IMR-90 (cell line): ENCODE results near the gene DOCK4. TPM values are rescaled to one million over a fixed set of nuclear protein-coding genes. Genes with fewer than 3 reads are reported as not detected.

Experiments
- ATAC-seq: fragments of 200-7000 bp; cut with Tn5 transposase; 2 replicates; pipeline ENCODE4 v1.9.1; 2020; ENCODE audit warnings: low read depth, mild to moderate bottlenecking, moderate library complexity
- BruUV-seq: library from RNA; stranded (reverse); fragments of 400-500 nt; replicated peaks from 2 replicates; lab custom pipeline; 2021; lab: Mats Ljungman, UMichigan
- CTCF ChIA-PET: fragments of 300-600 bp; formaldehyde crosslinking; extraction: SDS; loops from one replicate; lab custom pipeline; 2021; ENCODE audit warnings: antibody characterized with exemption; lab: Yijun Ruan, JAX
- POLR2A ChIA-PET: fragments of 300-600 bp; sonication (Branson Sonifier 250); formaldehyde crosslinking; loops from one replicate; lab custom pipeline; 2022; ENCODE audit warnings: antibody characterized with exemption; ENCODE audit not compliant: unreplicated experiment; lab: Charles Lee
- DNase-seq: peaks from one replicate; pipeline ENCODE4 v3.0.0; 2013
- H2AFZ ChIP-seq: replicated peaks from 2 replicates; pipeline ENCODE3; 2013; ENCODE audit warnings: low read length, mild to moderate bottlenecking; ENCODE audit not compliant: poor library complexity
- H2AK5ac ChIP-seq: 2 replicates; pipeline ENCODE4 v1.6.1; 2013; ENCODE audit warnings: low read depth, low read length, inconsistent platforms
- H2AK9ac ChIP-seq: replicated peaks from 2 replicates; pipeline ENCODE3; 2013; ENCODE audit warnings: mild to moderate bottlenecking, low read depth, low read length, moderate library complexity; ENCODE audit not compliant: poor library complexity
- H2BK120ac ChIP-seq: 2 replicates; pipeline ENCODE4 v1.6.1; 2013; ENCODE audit warnings: low read depth, low read length, inconsistent platforms
- H2BK15ac ChIP-seq: 3 replicates; pipeline ENCODE4 v1.6.1; 2013; ENCODE audit warnings: low read depth, low read length, inconsistent platforms
- H2BK20ac ChIP-seq: 2 replicates; pipeline ENCODE4 v1.6.1; 2013; ENCODE audit warnings: low read depth, mild to moderate bottlenecking, inconsistent platforms, low read length, moderate library complexity
- H2BK5ac ChIP-seq: 2 replicates; pipeline ENCODE4 v1.6.1; 2013; ENCODE audit warnings: mild to moderate bottlenecking, low read depth, low read length, inconsistent platforms; ENCODE audit not compliant: poor library complexity, severe bottlenecking
- H3K14ac ChIP-seq: replicated peaks from 2 replicates; pipeline ENCODE4 v1.6.1; 2013; ENCODE audit warnings: low read depth, low read length, inconsistent platforms
- H3K18ac ChIP-seq: 2 replicates; pipeline ENCODE4 v1.6.1; 2013; ENCODE audit warnings: low read depth, low read length, control low read depth
- H3K23ac ChIP-seq: 2 replicates; pipeline ENCODE4 v1.6.1; 2013; ENCODE audit warnings: low read depth, low read length, inconsistent platforms
- H3K27ac ChIP-seq: 2 replicates; pipeline ENCODE4 v1.5.1; 2013; ENCODE audit warnings: mild to moderate bottlenecking, control low read depth, low read length; ENCODE audit not compliant: insufficient read depth
- H3K27me3 ChIP-seq: 2 replicates; pipeline ENCODE4 v1.6.1; 2013; ENCODE audit warnings: low read length; ENCODE audit not compliant: control insufficient read depth, insufficient read depth
- H3K36me3 ChIP-seq: 2 replicates; pipeline ENCODE4 v1.6.1; 2013; ENCODE audit warnings: low read length, mixed read lengths; ENCODE audit not compliant: control insufficient read depth, insufficient read depth
- H3K4ac ChIP-seq: 2 replicates; pipeline ENCODE4 v1.6.1; 2013; ENCODE audit warnings: low read depth, low read length, inconsistent platforms
- H3K4me1 ChIP-seq: 2 replicates; pipeline ENCODE4 v1.6.1; 2013; ENCODE audit warnings: low read length, mixed read lengths; ENCODE audit not compliant: control insufficient read depth, insufficient read depth
- H3K4me2 ChIP-seq: 2 replicates; pipeline ENCODE4 v1.6.1; 2013; ENCODE audit warnings: low read depth, mild to moderate bottlenecking, control low read depth, low read length, moderate library complexity
- H3K4me3 ChIP-seq: 2 replicates; pipeline ENCODE4 v1.5.1; 2013; ENCODE audit warnings: low read depth, mild to moderate bottlenecking, control low read depth, low read length, moderate library complexity; ENCODE audit not compliant: insufficient read depth
- H3K56ac ChIP-seq: 2 replicates; pipeline ENCODE4 v1.6.1; 2013; ENCODE audit warnings: low read length, inconsistent platforms; ENCODE audit not compliant: insufficient read depth; ENCODE audit errors: extremely low read depth
- H3K79me1 ChIP-seq, 2 experiments: 2 replicates each; pipeline ENCODE4 v1.6.1; 2013; ENCODE audit warnings: low read length in 2 of 2, inconsistent platforms in 1 of 2, low read depth in 1 of 2
- H3K9ac ChIP-seq: 2 replicates; pipeline ENCODE4 v1.6.1; 2013; ENCODE audit warnings: low read depth, low read length, control low read depth
- H3K9me1 ChIP-seq: 2 replicates; pipeline ENCODE4 v1.6.1; 2013; ENCODE audit warnings: low read length, inconsistent platforms; ENCODE audit not compliant: insufficient read depth
- H3K9me3 ChIP-seq: 2 replicates; pipeline ENCODE4 v1.6.1; 2013; ENCODE audit warnings: low read length; ENCODE audit not compliant: control insufficient read depth, insufficient read depth
- H4K20me1 ChIP-seq: 2 replicates; pipeline ENCODE4 v1.6.1; 2013; ENCODE audit warnings: low read length, inconsistent platforms; ENCODE audit not compliant: insufficient read depth
- H4K5ac ChIP-seq: 2 replicates; pipeline ENCODE4 v1.6.1; 2013; ENCODE audit warnings: mild to moderate bottlenecking, low read depth, low read length, control low read depth
- H4K8ac ChIP-seq, 2 experiments: 2 replicates each; pipeline ENCODE4 v1.6.1; 2013; ENCODE audit warnings: low read depth in 2 of 2, low read length in 2 of 2, control low read depth in 1 of 2, inconsistent platforms in 1 of 2
- H4K91ac ChIP-seq: 2 replicates; pipeline ENCODE4 v1.6.1; 2013; ENCODE audit warnings: low read depth, low read length, inconsistent platforms; ENCODE audit not compliant: insufficient read depth
- BHLHE40 ChIP-seq: fragments of 150-350 bp; IDR thresholded peaks from 2 replicates; pipeline ENCODE4 v1.6.1; 2016; ENCODE audit warnings: mild to moderate bottlenecking, low read depth, low read length
- CEBPB ChIP-seq: IDR thresholded peaks from 2 replicates; pipeline ENCODE4 v1.6.1; 2012; ENCODE audit warnings: low read depth, low read length, improper control_type of control experiment
- CHD1 ChIP-seq: IDR thresholded peaks from 2 replicates; pipeline ENCODE4 v1.6.1; 2012; ENCODE audit warnings: low read depth, low read length, improper control_type of control experiment
- CTCF ChIP-seq: conservative IDR thresholded peaks from 2 replicates; pipeline ENCODE4 v1.5.1; 2012; ENCODE audit warnings: mild to moderate bottlenecking, low read depth, low read length, improper control_type of control experiment
- ELK1 ChIP-seq: fragments of 150-350 bp; IDR thresholded peaks from 2 replicates; pipeline ENCODE4 v1.6.1; 2016; ENCODE audit warnings: low read depth, mild to moderate bottlenecking, low read length, moderate library complexity, borderline replicate concordance
- FOS ChIP-seq: fragments of 150-350 bp; IDR thresholded peaks from 2 replicates; pipeline ENCODE4 v1.6.1; 2016; ENCODE audit warnings: low read depth, low read length
- MAFK ChIP-seq: IDR thresholded peaks from 2 replicates; pipeline ENCODE4 v1.6.1; 2012; ENCODE audit warnings: low read depth, low read length, improper control_type of control experiment
- MAZ ChIP-seq: IDR thresholded peaks from 2 replicates; pipeline ENCODE4 v1.6.1; 2012; ENCODE audit warnings: low read depth, mild to moderate bottlenecking, low read length, improper control_type of control experiment, moderate library complexity, borderline replicate concordance
- MXI1 ChIP-seq: IDR thresholded peaks from 2 replicates; pipeline ENCODE4 v1.6.1; 2012; ENCODE audit warnings: low read depth, mild to moderate bottlenecking, low read length, moderate library complexity, borderline replicate concordance
- NFE2L2 ChIP-seq: fragments of 150-350 bp; IDR thresholded peaks from 2 replicates; pipeline ENCODE4 v1.6.1; 2016; ENCODE audit warnings: low read depth, mild to moderate bottlenecking, low read length
- POLR2A ChIP-seq: IDR thresholded peaks from 2 replicates; pipeline ENCODE4 v1.6.1; 2012; ENCODE audit warnings: mild to moderate bottlenecking, low read depth, low read length
- RAD21 ChIP-seq: IDR thresholded peaks from 2 replicates; pipeline ENCODE4 v1.6.1; 2012; ENCODE audit warnings: low read length, improper control_type of control experiment
- RCOR1 ChIP-seq: IDR thresholded peaks from 2 replicates; pipeline ENCODE4 v1.6.1; 2012; ENCODE audit warnings: mild to moderate bottlenecking, low read length, improper control_type of control experiment; ENCODE audit not compliant: insufficient replicate concordance
- RFX5 ChIP-seq: IDR thresholded peaks from 2 replicates; pipeline ENCODE4 v1.8.0; 2012; ENCODE audit warnings: low read depth, mild to moderate bottlenecking, low read length, moderate library complexity
- SMC3 ChIP-seq: fragments of 150-350 bp; IDR thresholded peaks from 2 replicates; pipeline ENCODE4 v1.6.1; 2016; ENCODE audit warnings: low read depth, mild to moderate bottlenecking, antibody characterized with exemption, low read length, moderate library complexity
- USF2 ChIP-seq: fragments of 150-350 bp; IDR thresholded peaks from 2 replicates; pipeline ENCODE4 v1.6.1; 2017; ENCODE audit warnings: mild to moderate bottlenecking, antibody characterized with exemption, low read length, low read depth
- WGBS, 2 experiments: methylation state at CpG; one replicate each; pipeline versions ENCODE4 v1.1.5 to v1.1.7; 2013; ENCODE audit warnings: missing lambda C conversion rate in 2 of 2; ENCODE audit not compliant: insufficient read length in 1 of 2; ENCODE audit errors: extremely low coverage in 2 of 2; 5-methylcytosine and 5-hydroxymethylcytosine counted together
- dilution Hi-C: fragments of 300-500 bp; cut with HindIII; formaldehyde crosslinking; loops from one replicate; pipeline ENCODE4 v1.14.3; 2018; ENCODE audit warnings: low sequenced_read_pairs; ENCODE audit not compliant: unreplicated experiment
- in situ Hi-C: fragments of 300-500 bp; cut with MboI; formaldehyde crosslinking; loops from 3 replicates; pipeline ENCODE4 v1.14.3; 2019; ENCODE audit warnings: low sequenced_read_pairs, inconsistent platforms, mixed read lengths
- intact Hi-C: fragments of 100-400 bp; cut with micrococcal nuclease; formaldehyde crosslinking; loops from 2 replicates; pipeline ENCODE4 v1.10.0; 2022
- polyA plus RNA-seq, 3 experiments: library from polyadenylated mRNA; depleted of rRNA; stranded (reverse); fragments of >200 nt; gene quantifications; 2 replicates each; pipeline ENCODE4 v1.2.3, GENCODE V29; 2012; ENCODE audit warnings: low replicate concordance in 1 of 3
- total RNA-seq: library from RNA; depleted of rRNA; stranded (reverse); fragments of >200 nt; gene quantifications from 2 replicates; pipeline ENCODE4 v1.2.3, GENCODE V29; 2012

Gene DOCK4
- total and polyA plus RNA-seq, 2 of the 4 experiments (the other 2 are of a cell fraction), result 4.4 to 12.2 TPM

GRCh38 chr7:112154690-112155089, 51.5 kb downstream of the DOCK4 start:
- BruUV-seq, result no TSS peak
- Histone ChIP-seq H3K4me3 (no peak overlapping the region), H3K79me1 (peaks cover 21 to 22% of the 10 kb centered on the region in 2 experiments), H3K36me3 (no peaks in the 10 kb centered on the region), H2AFZ (no peak overlapping the region), H2AK9ac (no peak overlapping the region), H3K56ac (no peak overlapping the region), H3K9me3 (no peaks in the 10 kb centered on the region), H2BK5ac (no peak overlapping the region), H3K4ac (no peak overlapping the region), H3K27ac (no peak overlapping the region), H3K14ac (no peak overlapping the region), H3K4me1 (peaks cover 2% of the 10 kb centered on the region; the same call in 1 of the 2 replicates), H4K20me1 (no peaks in the 10 kb centered on the region), H4K5ac (no peak overlapping the region), H3K23ac (no peak overlapping the region), H2BK120ac (no peak overlapping the region), H3K27me3 (no peaks in the 10 kb centered on the region), H3K9ac (no peak overlapping the region), H3K4me2 (no peak overlapping the region), H3K9me1 (peaks cover 11% of the 10 kb centered on the region), H4K91ac (no peak overlapping the region), H2BK20ac (no peak overlapping the region), H2AK5ac (no peak overlapping the region), H4K8ac (no peak overlapping the region), H3K18ac (no peak overlapping the region), H2BK15ac (no peak overlapping the region)
- TF ChIP-seq MAFK, result no peak
- no peak for TF ChIP-seq SMC3
- TF ChIP-seq BHLHE40, result no peak
- no peak for TF ChIP-seq ELK1
- TF ChIP-seq POLR2A, result no peak
- no peak for TF ChIP-seq CTCF
- no peak for TF ChIP-seq USF2
- no peak for TF ChIP-seq CHD1
- no peak for TF ChIP-seq RCOR1
- no peak for TF ChIP-seq CEBPB
- TF ChIP-seq RFX5, result no peak
- TF ChIP-seq MXI1, result no peak
- no peak for TF ChIP-seq NFE2L2
- TF ChIP-seq MAZ, result no peak
- no peak for TF ChIP-seq RAD21
- no peak for TF ChIP-seq FOS
- ChIA-PET CTCF (no interaction called here), POLR2A (no interaction called here)
- 100% methylated on average over 1 of the region's 4 CpGs; no CpG with 5 or more reads in 1 of the 2 experiments for WGBS, 2 experiments
- dilution Hi-C loops (no loop called here), in situ Hi-C loops (no loop called here), intact Hi-C loops (no loop called here)
- DNase-seq (no peak), ATAC-seq (no peak)
